Measurements from ENCODE around the gene KCNB1. TPM values are rescaled to one million over a fixed set of nuclear protein-coding genes. Genes with fewer than 3 reads are reported as not detected.

KCNB1 gene
- total RNA-seq, 4 donors from 2014 or later = 1.9 to 5.6 (median 2.3) TPM

DNA sequence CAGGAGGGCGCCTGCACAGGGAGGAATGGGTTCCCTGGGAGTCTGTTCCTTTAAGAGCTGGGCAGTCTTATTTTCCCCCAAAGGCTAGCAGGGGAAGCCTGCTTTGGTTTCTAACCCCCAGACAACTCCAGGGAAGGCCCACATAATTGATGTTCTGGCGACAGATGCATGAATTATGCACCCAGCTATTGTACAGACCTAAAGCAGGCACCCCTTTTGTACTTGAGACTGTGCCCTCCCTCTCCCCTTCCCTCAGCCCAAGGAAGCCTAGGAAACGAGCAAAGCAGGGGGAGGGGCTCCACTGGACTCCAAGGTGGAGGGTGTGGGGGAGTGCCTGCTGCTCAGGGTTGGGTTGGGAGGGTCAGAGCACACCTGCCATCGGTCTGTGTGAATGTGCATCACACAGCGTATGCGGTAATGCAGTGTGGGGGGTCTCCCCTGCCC is 102.1 kb downstream of the KCNB1 start:
- peaks cover 0 to 19% (median 9%) of the 10 kb centered on the region in 4 donors for H3K4me1 ChIP-seq
- peaks cover 4% of the 10 kb centered on the region for H3K27me3 ChIP-seq
- no peaks in the 10 kb centered on the region for H3K9me3 ChIP-seq
- intact Hi-C loops (cut with DNase I; ENCODE audit: low total_unique reads) = loop anchor here (5.0 kb wide), 1 partner anchor 102 kb away; the partner anchor contains the start of gene KCNB1
- no peaks in the 10 kb centered on the region for H3K36me3 ChIP-seq
- in situ Hi-C loops (cut with MboI; ENCODE audit: low pct_ligation_motif_present in 1 of 4, low pct_unique_long_range_greater_than_20kb in 1 of 4, low sequenced_read_pairs in 3 of 4) = loop anchor here in 1 of 4 donors (10.0 kb wide), 1 partner anchor 104 kb away; the partner anchor contains the start of gene KCNB1
- WGBS, 2 donors (ENCODE audit: low coverage in 1 of 2) = 37% methylated on average over 6 of the region's 6 CpGs; no CpG with 5 or more reads in 1 of the 2 donors
- no peak overlapping the region for H3K4me3 ChIP-seq
- TF ChIP-seq, protein P1, sequence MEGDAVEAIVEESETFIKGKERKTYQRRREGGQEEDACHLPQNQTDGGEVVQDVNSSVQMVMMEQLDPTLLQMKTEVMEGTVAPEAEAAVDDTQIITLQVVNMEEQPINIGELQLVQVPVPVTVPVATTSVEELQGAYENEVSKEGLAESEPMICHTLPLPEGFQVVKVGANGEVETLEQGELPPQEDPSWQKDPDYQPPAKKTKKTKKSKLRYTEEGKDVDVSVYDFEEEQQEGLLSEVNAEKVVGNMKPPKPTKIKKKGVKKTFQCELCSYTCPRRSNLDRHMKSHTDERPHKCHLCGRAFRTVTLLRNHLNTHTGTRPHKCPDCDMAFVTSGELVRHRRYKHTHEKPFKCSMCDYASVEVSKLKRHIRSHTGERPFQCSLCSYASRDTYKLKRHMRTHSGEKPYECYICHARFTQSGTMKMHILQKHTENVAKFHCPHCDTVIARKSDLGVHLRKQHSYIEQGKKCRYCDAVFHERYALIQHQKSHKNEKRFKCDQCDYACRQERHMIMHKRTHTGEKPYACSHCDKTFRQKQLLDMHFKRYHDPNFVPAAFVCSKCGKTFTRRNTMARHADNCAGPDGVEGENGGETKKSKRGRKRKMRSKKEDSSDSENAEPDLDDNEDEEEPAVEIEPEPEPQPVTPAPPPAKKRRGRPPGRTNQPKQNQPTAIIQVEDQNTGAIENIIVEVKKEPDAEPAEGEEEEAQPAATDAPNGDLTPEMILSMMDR (IDR thresholded peaks at IDR 0.05) = no peak
- no peak for TF ChIP-seq EP300 (IDR thresholded peaks at IDR 0.05; ENCODE audit: low read depth)
- no peak for TF ChIP-seq POLR2A (IDR thresholded peaks at IDR 0.05)
- no peak for TF ChIP-seq POLR2AphosphoS5 (IDR thresholded peaks at IDR 0.05)
- H3K27ac ChIP-seq = no peak overlapping the region
- no peak for DNase-seq

GRCh38 chr20:49379338-49379737 is 103.1 kb downstream of the KCNB1 start:
- no peak for TF ChIP-seq EP300 (IDR thresholded peaks at IDR 0.05; ENCODE audit: low read depth)
- TF ChIP-seq POLR2A (IDR thresholded peaks at IDR 0.05) = no peak
- TF ChIP-seq, protein P1 (IDR thresholded peaks at IDR 0.05) = no peak
- TF ChIP-seq POLR2AphosphoS5 (IDR thresholded peaks at IDR 0.05) = no peak
- intact Hi-C loops (cut with DNase I; ENCODE audit: low total_unique reads) (no loop called here), in situ Hi-C loops (cut with MboI; ENCODE audit: low pct_ligation_motif_present in 1 of 4, low pct_unique_long_range_greater_than_20kb in 1 of 4, low sequenced_read_pairs in 3 of 4) (no loop called here)
- 41 to 53% methylated on average over 5 to 7 of the region's 7 CpGs for WGBS, 2 donors (ENCODE audit: low coverage in 1 of 2)
- no peaks in the 10 kb centered on the region for H3K36me3 ChIP-seq
- DNase-seq = no peak
- H3K9me3 ChIP-seq = no peaks in the 10 kb centered on the region
- no peak overlapping the region for H3K4me3 ChIP-seq
- H3K27me3 ChIP-seq = peaks cover 4% of the 10 kb centered on the region
- H3K4me1 ChIP-seq = peaks cover 0 to 14% (median 8%) of the 10 kb centered on the region in 4 donors
- no peak overlapping the region for H3K27ac ChIP-seq

DNA sequence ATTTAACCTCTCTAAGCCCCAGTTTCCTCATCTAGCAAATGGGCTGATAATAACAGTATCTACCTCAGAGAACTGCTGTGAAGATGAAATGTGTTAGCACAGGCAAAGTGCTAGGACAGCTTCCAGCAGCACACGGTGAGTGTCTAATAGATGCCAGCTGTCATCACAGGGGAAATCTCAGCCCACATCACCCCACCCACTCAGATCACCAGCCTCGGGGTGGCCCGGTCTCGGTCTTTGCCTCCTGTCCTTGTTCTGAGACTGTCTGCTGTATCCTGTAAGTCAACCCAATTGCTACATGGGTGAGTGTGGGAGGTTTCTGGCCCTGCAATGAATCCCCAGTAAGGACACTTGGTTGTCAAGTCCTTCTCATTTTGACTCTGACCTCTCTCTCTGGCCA is 105.1 kb downstream of the KCNB1 start:
- in situ Hi-C loops (cut with MboI; ENCODE audit: low pct_ligation_motif_present in 1 of 4, low pct_unique_long_range_greater_than_20kb in 1 of 4, low sequenced_read_pairs in 3 of 4) = no loop called here
- 60% methylated on average over 4 of the region's 4 CpGs; no CpG with 5 or more reads in 1 of the 2 donors for WGBS, 2 donors (ENCODE audit: low coverage in 1 of 2)

DNA sequence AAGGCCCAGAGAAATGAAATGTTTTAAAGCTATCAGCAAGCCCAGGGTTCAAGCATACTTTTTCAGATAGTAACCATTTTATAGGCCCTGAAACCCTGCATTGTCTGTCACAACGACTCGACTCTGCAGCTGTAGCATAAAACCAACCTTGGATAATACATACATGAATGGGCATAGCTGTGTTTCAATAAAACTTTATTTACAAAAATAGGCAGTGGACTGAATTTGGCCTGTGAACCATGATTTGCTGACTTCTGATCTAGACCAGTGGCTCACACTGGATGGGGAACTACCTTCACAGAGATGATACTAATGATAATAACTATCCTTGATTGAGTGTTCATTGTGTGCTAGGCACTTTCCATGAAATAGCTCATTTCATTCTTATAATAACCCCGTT is 107.3 kb downstream of the KCNB1 start:
- Histone ChIP-seq H3K27me3 (no peaks in the 10 kb centered on the region), H3K4me3 (no peak overlapping the region), H3K27ac (no peak overlapping the region), H3K36me3 (no peaks in the 10 kb centered on the region), H3K9me3 (no peaks in the 10 kb centered on the region), H3K4me1 (no peaks in the 10 kb centered on the region)
- no peak for DNase-seq
- intact Hi-C loops (cut with DNase I; ENCODE audit: low total_unique reads) = no loop called here
- 90 to 93% methylated on average over 3 of the region's 3 CpGs for WGBS, 2 donors (ENCODE audit: low coverage in 1 of 2)
- TF ChIP-seq, protein P1 (IDR thresholded peaks at IDR 0.05) = no peak
- TF ChIP-seq POLR2A (IDR thresholded peaks at IDR 0.05) (no peak), POLR2AphosphoS5 (IDR thresholded peaks at IDR 0.05) (no peak), EP300 (IDR thresholded peaks at IDR 0.05; ENCODE audit: low read depth) (no peak)
- in situ Hi-C loops (cut with MboI; ENCODE audit: low pct_ligation_motif_present in 1 of 4, low pct_unique_long_range_greater_than_20kb in 1 of 4, low sequenced_read_pairs in 3 of 4) = no loop called here

More for the DNA sequence above, 105.1 kb downstream of the KCNB1 start:
- H3K27me3 ChIP-seq = peaks cover 4% of the 10 kb centered on the region
- no peak overlapping the region for H3K27ac ChIP-seq
- DNase-seq = no peak
- no peak for TF ChIP-seq POLR2A (IDR thresholded peaks at IDR 0.05)
- no peak for TF ChIP-seq POLR2AphosphoS5 (IDR thresholded peaks at IDR 0.05)
- TF ChIP-seq, protein P1 (IDR thresholded peaks at IDR 0.05) = no peak
- no peak for TF ChIP-seq EP300 (IDR thresholded peaks at IDR 0.05; ENCODE audit: low read depth)
- no peaks in the 10 kb centered on the region for H3K9me3 ChIP-seq
- no peaks in the 10 kb centered on the region for H3K36me3 ChIP-seq
- peaks cover 0 to 14% (median 7%) of the 10 kb centered on the region in 4 donors for H3K4me1 ChIP-seq
- no peak overlapping the region for H3K4me3 ChIP-seq
- intact Hi-C loops (cut with DNase I; ENCODE audit: low total_unique reads) = no loop called here

All from transverse colon (tissue), 4 donors.